Astrocyte of the hippocampus (primary cell): Measurements from ENCODE around the gene NSD2.
"Not testable (repeated sequence)": the region's sequence is repeated elsewhere in the genome, so short reads cannot be mapped to it uniquely, and the experiment has no call there.

Source experiments
- DNase-seq: peaks from one replicate; pipeline ENCODE4 v3.0.0; 2011; ENCODE audit warnings: low read depth, low spot score

The NSD2 gene

DNA sequence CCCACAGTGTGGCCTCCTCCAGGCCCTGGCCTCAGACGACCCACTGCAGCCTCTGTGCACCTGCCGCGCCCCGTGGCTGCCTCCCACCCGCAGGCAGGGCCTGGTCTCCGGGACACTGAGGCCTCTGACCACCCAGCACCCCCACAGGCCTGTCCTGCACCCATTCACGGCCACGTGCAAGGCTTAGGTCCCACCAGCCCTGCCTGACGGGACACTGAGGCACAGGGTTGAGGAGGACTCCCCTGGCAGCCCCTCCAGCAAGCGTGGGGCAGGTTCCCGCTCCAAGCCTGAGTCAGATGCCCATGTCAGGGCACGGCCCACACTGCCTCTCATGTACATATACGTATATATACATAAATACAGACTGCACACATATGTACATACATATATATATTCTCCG lies 114.1 kb downstream of the NSD2 start:
- no peak for DNase-seq

DNA sequence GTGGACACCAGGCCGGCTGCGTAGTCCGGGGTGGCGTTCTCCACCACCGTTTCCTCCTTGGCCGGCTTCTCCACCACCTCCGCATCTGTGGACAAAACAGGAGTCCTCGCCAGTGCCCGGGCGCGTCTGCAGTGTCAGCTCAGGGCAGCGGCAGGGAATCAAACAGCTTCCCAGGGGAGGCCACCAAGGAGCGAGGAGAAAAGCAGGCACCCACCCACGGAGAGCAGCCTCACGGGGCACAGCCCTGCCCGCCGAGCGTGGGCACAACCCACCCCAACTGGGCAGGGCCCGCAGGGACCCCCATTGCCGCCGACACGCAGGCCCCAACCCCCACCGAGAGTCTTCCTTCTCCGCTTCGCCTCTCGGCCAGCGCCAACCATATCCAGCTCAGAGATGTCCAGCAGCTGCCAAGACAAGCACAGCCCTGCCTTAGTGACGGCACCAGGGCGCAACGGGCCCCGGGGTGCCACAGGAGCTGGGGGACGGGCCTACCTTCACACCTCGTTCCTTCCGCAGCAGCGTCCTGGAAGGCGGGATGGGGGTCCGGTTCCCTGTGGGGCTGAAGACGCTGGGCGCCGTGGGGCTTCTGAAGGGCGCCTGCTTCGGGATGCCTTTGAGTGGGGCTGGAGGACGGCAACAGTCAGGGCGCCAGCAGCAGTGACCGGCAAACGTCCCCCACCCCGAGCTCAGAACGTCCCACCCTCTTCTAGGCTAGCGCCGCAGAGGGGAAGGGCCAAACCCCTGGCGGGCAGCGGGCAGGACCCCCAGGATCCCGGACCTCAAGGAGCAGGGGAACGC lies 114.8 kb downstream of the NSD2 start:
- no peak for DNase-seq

DNA sequence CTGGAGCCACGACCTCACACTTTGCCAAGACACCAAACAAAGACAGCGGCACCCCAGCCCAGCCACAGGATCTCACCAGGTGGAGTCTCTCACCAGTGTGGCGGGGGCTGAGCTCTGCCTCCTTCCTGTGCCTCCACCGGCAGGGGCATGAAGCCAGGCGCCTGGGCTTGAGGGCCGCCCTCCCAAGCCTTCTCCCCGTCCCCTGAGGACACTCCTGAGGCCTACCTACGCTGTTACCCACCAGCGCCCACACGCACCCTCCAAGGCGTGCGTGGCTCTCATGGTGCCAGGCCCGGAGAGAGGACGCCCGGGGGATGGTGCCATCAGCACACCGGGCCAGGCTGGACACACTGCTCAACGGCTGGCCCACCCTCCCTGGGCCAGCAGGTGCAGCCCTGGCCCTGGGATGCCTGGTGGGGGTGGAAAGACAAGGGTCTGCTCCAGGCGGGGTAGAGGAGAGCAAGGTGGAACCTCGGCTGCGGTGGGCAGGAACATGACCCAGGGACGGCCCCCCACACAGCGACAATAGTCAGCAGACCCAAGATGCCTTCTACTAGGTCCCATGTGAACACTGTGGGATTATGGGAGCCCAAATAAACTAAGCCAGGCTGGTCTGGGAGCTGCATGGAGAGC lies 115.5 kb downstream of the NSD2 start:
- no peak for DNase-seq

DNA sequence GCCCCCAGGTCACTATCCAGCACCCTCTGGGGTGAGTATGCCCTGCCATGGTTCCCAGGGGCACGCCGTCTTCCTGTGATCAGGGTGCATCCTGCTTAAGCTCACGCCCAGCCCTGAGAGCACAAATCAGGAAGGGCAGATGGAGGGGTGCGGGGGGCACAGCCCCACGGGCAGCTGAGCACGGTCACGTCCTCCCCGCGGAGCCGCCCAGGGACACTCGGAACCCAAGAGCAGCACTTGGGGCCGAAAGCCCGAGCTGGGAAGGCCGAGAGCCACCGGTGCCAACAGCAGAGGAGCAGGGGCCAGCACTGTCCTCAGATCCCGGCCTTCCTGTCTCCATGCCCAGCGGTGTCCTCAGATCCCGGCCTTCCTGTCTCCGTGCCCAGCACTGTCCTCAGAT lies 116.1 kb downstream of the NSD2 start:
- no peak for DNase-seq

DNA sequence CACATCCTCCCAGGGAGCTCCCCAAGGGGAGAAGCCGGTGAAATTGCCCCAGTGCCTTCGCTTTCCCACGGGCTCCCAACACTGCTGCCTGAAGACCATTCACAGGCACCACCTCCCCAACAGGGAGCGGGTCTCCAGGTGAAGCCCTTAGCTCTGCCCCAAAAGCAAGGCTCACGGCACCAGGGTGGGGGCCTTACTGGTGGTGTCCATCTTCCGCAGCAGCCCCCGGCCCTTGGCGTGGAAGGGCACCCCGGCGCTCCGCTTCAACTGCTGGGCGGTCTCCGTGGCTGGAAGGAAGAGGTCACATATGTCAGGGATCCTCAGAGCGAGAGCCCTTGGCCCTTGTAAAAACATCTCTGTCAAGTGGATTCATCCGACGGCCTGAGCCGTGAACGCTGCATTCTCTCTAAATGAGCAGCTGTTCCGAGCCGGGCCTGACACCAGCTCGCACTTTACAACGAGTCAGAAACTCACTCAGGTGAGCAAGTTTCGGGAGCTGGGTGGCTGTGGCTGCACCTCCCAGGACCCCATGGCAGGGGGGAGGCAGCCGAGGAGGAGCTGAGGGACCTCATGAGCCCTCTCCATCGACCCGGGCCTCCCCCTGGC lies 116.6 kb downstream of the NSD2 start:
- no peak for DNase-seq

DNA sequence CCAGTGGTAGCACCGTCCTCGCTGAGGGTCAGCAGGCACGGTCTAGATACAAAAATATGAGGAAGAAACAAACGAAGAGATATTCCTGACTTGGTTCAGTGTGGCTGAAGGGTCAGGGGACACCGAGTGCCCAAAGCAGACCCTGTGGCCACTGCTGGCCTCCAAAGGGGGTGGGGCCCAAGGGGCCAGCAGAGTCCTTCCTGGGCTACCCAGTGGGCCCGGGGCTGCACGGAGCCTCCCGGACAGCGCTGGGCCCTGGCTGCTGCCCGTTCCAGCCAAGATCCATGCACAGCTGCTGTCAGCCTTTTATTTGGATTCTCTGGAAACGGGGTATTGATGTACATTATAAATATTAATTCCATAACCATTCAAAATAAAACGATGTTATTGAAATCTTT lies 117.1 kb downstream of the NSD2 start:
- no peak for DNase-seq

DNA sequence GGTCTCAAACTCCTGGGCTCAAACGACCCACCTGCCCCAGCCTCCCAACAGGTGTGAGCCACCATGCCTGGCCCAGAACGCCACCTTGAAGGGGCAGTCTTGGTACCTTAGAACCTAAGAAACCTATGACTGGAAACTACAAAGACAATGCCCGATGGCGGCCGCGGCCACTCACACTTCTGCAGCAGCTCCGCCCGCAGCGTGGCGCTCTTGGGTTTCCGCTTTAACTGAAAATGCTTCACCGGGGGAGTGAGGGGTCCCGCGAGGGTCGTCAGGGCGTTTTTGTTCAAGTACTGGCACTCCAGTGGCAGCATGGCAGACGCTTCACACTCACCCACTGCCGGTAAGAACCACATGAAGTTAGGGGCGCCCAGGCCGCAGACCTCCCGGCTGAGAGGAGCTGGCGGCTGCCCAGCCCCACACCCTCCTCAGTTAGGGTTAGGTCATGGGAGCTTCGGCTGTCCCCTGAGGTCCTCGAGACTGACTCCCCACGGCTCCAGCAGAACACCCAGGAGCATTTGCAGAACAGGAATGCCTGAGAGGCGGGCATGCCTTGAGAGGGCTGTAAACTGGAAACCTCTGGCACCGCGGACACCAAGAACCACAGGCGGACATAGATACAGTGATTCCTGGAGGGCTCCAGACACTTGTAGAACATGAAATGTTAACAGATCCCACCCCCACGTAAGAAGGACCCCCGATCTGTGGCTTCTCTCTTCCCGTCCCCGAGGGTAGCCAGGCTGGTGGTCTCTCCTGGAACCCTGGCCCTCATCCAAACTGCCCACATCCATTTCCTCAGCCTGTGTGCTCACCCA lies 118.5 kb downstream of the NSD2 start:
- DNase-seq: no peak

DNA sequence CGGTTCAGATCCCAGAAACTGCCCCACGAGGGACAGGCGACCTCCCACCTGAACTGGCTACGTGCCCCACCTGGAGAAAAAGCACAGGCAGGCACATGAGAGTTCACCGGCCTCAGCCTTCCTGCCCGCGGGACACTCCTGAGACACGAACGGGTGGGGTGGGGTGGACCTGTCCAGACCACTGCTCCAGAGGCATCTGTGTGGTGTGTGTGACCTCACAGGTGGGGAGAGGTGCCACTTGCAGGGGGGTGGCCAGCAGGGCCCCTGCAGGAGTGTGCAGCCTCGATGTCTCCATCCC lies 119.1 kb downstream of the NSD2 start:
- DNase-seq: no peak

DNA sequence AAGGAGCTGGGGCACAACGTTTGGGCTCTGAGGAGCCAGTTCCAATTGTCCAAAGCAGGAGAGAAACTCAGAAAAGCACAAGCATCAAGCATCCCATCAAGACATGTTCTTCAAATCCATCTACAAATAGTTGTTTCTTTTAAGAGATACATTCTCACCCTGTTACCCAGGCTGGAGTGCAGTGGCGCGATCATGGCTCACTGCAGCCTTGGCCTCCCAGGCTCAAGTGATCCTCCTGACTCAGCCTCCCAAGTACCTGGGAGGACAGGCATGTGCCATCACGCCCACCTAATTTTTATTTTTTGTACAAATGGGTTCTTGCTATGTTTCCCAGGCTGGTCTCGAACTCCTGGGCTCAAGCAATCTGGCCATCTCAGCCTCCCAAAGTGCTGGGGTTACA lies 119.5 kb downstream of the NSD2 start:
- DNase-seq: no peak

DNA sequence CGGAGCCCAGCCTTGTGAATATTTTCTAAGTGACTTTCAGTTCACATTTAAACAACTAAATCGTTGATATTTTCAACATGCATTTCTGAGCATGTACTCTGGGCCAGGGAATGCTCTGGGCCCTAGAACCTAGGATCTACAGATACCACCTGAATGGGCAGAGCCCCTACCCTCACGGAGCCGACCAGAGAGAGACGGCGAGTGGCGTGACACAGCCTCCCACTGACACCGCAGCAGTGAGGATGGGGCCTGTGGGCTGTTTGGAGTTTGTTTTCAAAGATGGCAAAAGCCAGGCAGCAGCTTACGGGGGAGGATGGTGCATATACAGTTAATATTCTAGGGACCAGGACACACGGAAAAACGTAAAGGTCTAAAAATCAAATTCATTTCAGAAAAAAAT lies 119.9 kb downstream of the NSD2 start:
- no peak for DNase-seq

DNA sequence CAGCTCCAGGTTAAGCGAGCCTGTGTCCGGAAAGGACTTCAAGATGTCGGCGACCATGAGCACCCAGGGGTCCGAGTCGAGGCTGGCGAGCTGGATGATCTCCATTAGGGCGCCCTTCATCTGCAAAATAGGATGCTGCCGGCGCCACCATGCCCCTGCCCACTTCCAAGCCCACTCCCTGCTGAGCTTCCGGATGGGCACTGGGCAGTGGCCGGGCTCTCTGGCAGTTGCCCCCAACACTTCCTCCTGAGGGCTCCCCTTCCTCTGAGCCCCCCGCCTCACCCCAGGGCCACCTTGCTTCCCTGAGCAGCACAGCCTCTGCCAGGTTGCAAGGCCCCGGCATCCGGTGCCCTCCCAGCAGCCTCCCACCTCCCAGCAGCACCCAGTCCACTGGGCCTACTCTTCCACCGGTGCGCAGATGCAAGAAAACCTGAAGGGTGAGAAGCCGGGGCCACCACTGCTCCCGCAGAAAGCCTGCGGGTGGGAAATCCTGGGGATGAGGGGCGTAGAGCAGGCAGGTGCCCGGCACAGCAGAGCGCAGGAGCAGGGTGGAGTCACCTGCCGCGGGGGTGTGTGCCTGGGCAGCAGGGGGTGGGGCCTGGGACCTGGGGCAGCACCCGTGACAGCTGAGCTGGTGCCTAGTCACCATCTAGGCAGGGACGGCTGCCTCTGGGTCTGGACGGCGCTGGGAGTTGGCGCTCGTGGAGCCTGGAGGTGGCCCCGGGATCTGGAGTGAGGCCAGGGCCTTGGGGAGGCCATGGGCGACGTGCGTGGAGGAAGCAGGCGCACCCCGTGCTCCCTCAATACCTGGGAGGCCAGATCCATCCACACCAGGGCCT lies 120.6 kb downstream of the NSD2 start:
- no peak for DNase-seq

DNA sequence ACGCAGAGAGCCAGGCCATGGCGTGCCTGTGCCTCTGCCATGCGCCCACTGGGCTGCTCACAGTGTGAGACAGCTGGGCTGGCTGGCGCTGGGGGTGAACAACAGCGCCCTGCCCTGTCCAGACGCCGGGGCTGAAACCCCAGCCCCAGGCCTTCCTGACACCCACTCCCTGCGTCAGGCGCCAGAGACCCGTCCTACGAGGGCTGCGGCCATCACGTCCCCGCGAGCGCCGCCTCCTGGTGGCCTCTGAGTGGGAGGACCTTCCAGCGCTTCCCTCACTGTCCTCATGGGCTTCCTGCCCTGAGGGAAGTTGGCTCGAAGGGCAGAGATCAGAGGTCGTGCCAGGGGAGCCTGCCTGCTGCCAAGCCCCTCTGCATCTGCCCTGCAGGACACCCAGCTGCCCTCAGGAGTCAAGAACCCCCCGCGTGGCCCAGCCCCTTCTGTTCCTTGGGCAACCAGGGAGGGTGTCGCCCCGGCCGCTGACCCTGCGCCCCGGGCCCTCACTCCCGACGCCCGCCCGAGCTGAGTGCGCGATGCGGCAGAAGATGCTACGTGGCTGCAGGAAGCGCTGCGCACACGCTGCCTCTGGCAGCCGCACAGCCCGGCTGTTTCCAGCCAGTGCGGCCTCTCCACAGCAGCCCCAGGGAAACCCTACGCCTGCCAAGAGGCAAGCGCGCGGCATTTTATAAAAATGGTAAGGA lies 121.4 kb downstream of the NSD2 start:
- DNase-seq: no peak

DNA sequence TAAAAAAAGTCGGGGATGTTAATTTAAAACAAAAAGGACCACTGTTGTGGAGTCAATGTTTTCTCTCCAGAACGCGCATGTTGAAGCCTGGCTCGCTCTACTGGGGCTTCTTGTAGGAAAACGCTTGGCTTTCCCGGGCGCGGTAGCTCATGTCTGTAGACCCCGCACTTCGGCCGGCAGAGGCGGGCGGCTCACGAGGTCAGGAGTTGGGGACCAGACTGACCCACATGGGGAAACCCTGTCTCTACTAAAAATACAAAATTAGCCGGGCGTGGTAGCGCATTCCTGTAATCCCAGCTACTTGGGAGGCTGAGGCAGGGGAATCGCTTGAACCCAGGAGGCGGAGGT lies 122.0 kb downstream of the NSD2 start:
- no peak for DNase-seq

DNA sequence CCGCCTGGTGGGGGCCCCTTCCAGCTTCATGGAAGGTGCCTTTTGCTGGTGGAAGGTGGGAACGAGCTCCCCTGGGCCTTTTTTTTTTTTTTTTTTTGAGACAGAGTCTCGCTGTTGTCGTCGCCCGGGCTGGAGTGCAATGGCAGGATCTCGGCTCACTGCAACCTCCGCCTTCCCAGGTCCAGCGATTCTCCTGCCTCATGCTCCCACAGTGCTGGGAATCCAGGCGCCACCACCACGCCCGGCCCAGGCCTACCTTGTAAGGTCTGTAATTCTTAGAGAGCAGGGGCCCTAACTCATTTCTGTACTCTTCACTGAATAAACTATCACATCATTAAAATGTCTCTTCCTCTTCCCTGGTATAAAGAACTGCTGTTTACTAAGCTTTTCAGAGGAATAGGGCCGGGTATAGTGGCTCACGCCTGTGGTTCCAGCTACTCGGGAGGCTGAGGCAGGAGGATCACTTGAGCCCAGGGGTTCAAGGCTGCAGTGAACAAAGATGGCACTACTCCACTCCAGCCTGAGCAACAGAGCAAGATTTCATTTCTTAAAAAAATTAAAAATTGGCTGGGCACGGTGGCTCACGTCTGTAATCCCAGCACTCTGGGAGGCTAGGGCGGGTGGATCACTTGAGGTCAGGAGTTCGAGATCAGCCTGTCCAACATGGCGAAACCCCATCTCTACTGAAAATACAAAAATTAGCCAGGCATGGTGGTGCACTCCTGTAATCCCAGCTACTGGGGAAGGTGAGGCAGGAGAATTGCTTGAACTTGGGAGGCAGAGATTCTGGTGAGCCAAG lies 122.7 kb downstream of the NSD2 start:
- not testable (repeated sequence) for DNase-seq

DNA sequence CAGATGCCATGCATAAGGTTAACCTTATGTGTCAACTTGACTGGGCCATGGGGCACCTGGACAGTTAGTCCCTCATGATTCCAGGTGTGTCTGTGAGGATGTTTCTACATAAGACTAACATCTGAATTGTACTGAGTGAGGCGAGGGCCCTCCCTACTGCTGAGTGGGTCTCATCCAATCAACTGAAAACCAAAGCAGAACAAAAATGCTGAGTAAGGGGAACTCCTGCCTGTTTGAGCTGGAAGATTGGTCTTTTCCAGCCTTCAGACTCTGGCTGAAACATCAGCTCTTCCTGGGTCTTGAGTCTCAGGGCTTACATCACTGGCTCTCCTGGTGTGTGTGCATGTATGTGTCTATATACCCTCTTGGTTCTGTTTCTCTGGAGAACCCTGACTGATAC lies 123.7 kb downstream of the NSD2 start:
- DNase-seq: no peak

DNA sequence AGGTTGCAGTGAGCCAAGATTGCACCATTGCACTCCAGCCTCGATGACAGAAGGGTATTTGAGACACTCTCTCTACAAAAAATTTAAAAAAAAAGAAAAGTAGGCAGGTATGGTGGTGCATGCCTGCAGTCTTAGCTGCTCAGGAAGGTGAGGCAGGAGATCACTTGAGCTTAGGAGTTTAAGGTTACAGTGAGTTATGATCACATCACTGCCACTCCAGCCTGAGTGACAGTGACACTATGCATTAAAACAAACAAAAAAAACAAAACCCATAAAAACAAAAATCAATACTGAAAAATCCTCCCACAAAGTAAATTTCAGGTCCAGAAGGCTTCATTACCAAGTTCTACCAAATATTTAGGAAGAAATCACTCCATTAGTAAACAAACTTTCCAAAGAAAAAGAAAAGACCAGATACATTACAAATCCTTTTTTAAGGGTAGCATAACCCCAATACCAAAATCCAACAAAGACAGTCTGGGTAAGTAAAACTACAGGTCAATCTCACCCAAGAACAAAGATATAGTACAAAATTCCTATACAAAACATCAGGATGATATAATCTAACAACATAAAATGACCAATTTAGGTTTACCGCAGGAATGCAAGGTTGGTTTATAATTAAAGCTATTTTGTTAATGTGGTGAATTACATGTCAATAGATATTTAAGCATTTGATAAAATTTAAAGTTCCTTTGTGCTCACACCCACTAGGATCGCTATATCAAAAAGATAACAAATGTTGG lies 125.8 kb downstream of the NSD2 start:
- DNase-seq: no peak

DNA sequence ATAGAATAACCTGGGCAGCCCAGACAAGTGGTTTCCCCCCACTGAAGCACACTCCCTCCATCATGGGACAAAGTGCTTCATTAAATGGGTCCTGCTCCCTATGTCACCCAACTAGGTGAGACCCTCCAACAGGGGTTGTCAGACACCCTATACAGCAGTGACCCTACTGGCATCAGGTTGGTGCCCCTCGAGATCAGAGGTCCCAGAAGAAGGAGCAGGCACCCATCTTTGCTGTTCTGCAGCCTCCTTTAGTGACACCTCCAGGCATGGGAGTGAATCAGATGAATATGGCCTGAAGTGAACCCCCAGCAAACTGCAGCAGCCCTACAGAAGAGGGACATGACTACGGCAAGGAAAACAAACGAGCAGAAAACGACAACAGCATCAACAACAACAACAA lies 126.5 kb downstream of the NSD2 start:
- no peak for DNase-seq

DNA sequence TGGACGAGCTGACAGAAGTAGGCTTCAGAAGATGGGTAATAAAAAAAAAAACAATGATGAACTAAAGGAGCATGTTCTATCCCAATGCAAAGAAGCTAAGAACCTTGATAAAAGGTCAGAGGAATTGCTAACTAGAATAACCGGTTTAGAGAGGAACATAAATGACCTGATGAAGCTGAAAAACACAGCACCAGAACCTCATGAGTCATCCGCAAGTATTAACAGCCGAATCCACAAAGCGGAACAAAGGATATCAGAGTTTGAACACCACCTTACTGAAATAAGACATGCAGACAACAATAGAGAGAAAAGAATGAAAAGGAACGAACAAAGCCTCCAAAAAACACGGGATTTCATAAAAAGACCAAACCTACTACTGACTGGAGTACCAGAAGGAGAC lies 127.1 kb downstream of the NSD2 start:
- peak; percentile 44 for DNase-seq

DNA sequence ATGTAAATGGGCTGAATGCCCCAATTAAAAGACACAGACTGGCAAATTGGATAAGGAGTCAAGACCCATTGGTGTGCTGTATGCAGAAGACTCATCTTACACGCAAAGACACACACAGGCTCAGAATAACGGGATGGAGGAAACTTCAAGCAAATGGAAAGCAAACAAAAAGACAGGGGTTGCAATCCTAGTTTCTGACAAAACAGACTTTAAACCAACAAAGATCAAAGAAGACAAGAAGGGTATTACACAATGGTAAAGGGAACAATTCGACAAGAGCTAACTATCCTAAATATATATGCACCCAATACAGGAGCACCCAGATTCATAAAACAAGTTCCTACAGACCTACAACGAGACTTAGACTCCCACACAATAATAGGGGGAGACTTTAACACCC lies 128.1 kb downstream of the NSD2 start:
- DNase-seq: not testable (repeated sequence)
